Stimulated activated CD4-positive, alpha-beta T cell treated with anti-CD3 and anti-CD28 coated beads, Interleukin-1b, Interleukin-23, amount 100 ng/mL, for 4 hours (primary cell): Measurements from ENCODE around the gene INO80E.
"Not testable (repeated sequence)": the region's sequence is repeated elsewhere in the genome, so short reads cannot be mapped to it uniquely, and the experiment has no call there.

ENCODE experiments used
- DNase-seq, 2 donors: peaks; one replicate each; pipeline ENCODE4 v3.0.0-alpha.2; 2020; ENCODE audit warnings: low read depth in 2 of 2

Gene INO80E

GRCh38 chr16:30031477-30031918 is 35.5 kb downstream of the INO80E start:
- DNase-seq = no peak

DNA sequence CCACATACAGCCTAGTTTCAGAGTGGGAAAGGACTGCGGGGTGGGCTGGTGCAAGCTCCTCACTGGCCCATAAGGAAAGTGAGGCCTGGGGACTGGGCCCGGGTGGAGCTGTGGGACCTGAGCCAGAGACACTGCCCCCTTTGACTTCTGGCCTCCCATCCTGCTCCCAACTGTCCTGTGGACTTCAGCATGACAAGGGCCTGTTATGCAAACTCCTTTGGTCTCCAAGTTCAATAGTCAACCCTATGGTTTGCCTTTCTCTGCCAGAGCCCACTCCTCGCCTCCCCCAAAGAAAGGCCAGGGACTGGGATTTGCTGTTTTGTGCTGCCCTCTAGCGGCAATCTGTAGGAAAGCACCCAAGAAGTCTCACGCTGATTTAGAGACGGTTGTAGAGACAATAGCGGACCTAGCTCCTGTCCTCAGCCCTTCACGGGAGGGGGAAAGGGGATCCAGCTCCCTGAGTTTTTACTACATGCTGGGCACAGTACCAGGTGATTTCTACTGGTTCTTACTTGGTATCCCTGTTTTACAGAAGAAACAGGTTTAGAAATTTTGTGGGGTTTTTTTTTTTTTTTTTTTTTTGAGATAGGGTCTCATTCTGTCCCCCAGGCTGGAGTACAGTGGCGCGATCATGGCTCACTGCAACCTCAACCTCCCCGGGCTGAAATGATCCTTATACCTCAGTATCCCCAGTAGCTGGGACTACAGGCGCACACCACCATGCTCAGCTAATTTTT is 36.2 kb downstream of the INO80E start:
- peak; percentile 30 to 46 for DNase-seq

- DNase-seq = no peak
Observed at GRCh38 chr16:30033270-30033669, 37.2 kb downstream of the INO80E start.

DNA sequence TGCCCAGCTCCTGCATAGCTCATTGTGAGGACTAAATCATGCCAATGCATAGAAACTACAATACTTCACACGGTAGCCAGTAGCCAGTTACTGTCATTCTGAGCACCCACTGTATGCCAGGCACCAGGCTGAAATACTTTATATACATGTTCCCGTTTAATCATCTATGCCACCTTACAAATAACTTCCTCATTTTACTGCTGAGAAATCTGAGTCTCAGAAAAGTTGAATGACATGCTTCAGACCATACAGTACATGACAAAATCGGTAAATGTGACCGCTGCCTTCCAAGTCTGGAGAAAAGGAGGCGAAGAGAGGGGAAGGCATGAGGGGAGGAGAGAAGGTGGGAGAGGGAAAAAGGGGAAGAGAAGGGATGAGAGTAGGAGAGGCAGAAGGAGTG is 44.2 kb downstream of the INO80E start:
- DNase-seq = no peak

DNA sequence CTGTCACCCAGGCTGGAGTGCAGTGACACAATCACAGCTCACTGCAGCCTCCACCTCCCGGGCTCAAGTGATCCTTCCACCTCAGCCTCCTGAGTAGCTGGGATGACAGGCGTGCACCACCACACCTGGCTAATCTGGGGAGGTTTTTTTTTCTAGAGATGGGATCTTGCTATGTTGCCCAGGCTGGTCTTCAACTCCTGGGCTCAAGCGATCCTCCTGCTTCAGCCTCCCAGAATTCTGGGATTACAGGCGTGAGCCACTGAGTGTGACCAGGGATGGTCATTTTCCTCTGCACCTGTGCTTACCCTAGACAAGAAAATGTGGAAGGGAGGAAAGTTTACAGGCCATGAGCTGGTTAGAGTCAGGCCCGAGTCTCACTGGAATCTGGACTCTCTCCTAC is 44.6 kb downstream of the INO80E start:
- DNase-seq = not testable (repeated sequence)

- DNase-seq = no peak
Observed at GRCh38 chr16:30041841-30042240, 45.8 kb downstream of the INO80E start.

DNA sequence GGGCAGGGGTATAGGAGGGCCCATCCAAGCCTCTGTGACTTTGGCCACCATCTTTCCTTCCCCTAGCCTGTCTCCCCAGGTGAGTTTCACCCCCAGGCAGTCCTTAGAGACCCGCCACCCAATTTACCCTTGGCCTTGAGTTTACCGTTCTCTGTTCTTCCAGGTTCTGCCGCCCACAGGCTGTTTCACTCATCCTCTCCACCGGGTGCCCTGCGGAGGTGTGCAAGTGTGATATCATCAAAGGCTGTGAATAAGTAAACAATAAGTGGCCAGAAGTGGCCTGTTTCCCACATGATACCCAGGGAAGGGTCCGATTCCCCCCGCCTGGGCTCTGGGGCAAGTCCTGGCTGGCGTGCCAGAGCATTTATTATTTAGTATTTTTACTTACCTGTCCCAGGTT is 50.1 kb downstream of the INO80E start:
- no peak for DNase-seq

- no peak for DNase-seq
Observed at GRCh38 chr16:30046588-30046987, 50.5 kb downstream of the INO80E start.

DNA sequence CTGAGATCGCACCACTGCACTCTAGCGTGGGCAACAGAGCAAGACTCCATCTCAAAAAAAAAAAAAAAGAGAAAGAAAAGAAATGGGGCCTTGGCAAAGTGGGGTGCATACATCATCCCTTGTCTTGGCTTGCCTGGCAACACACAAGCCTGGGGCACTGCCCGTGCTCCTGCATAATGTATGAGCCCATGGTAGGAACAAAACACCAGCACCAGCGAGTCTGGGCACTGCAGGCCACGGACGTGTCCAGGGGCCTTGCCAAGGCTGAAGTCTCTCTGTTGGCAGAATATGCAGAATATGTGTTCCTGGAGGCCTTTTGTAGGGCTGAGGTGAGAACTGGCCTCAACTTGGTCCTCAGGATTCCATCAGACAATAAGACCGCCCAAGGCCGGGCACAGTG is 53.8 kb downstream of the INO80E start:
- no peak for DNase-seq

GRCh38 chr16:30051518-30051917 is 55.5 kb downstream of the INO80E start:
- no peak for DNase-seq

- peak; percentile 85 to 88 for DNase-seq
Observed at GRCh38 chr16:30052671-30053372, 56.8 kb downstream of the INO80E start.

- no peak for DNase-seq
Observed at GRCh38 chr16:30053376-30054015, 57.5 kb downstream of the INO80E start.

DNA sequence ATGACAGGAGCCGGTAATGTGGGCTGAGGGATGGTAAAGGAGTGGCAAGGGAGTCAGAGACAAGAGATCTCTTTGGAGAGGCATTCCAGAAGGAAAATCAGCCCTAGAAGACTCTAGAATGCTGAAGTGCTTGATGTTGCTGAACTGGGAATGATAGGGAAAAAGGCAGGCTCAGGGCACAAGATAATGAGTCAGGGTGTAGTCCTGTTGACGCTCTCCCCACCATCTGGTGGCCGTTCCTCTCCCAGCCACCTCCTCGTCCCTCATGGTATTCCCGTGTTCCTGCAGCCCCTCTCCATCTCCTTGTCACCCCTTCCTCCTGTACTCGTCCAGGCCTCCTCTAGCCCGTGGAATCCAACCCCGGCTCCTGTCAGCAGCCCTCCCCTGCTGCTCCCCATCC is 58.4 kb downstream of the INO80E start:
- no peak for DNase-seq

DNA sequence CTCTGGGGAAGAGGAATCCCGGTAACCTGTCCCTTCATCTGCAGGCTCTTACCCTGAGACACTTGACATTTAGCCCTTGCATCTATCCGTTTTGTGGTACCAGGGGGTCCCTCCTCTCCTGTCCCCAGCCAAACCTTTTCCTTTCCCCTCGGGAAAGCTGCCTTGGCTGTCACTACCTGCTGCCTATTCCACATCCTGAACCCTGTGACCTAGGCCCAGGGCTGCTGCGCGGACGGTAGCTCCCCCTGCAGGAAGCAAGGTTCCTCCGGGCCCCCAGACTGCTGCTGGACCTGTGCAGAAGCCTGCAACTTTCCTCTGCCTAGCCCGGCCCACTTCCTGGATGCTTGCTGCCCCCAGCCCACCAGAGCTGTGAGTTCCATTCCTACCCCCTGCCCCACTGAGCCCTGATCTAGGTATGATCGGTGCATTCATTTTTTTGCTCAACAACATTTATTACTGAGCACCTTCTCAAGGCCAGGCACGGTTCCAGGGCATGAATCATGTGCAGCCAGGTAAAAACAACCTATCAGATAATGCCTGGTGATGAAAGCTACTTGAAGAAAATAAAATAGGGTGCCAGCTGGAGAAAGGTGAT is 59.0 kb downstream of the INO80E start:
- peak in 1 of 2 donors; percentile 31 for DNase-seq
